ENCODE results near the gene MIPOL1.
"Not testable (repeated sequence)": the region's sequence is repeated elsewhere in the genome, so short reads cannot be mapped to it uniquely, and the experiment has no call there.

MIPOL1 gene

GRCh38 chr14:37179896-37180502 lies 17.7 kb upstream of the MIPOL1 start:
- Histone ChIP-seq H3K36me3 (ENCODE audit: insufficient read depth, low read length) (no peaks in the 10 kb centered on the region), H3K4me1 (ENCODE audit: insufficient read depth, low read length, severe bottlenecking) (no peaks in the 10 kb centered on the region), H3K4me2 (ENCODE audit: low read length) (no peak overlapping the region), H3K79me2 (ENCODE audit: insufficient read depth, low read length) (no peaks in the 10 kb centered on the region), H3K27me3 (ENCODE audit: insufficient read depth, low read length) (no peaks in the 10 kb centered on the region), H3K9ac (ENCODE audit: low read length) (no peak overlapping the region), H3K27ac (ENCODE audit: low read depth, low read length, poor library complexity, severe bottlenecking) (no peak overlapping the region), H2AFZ (ENCODE audit: low read length) (no peak overlapping the region), H3K9me3 (ENCODE audit: low read length) (no peaks in the 10 kb centered on the region), H3K9me2 (ENCODE audit: low read depth, low read length) (no peaks in the 10 kb centered on the region), H3F3A (ENCODE audit: insufficient read depth, low read length) (no peaks in the 10 kb centered on the region), H3K4me3 (ENCODE audit: low read depth, low read length, poor library complexity, severe bottlenecking) (no peak overlapping the region), H4K20me1 (ENCODE audit: insufficient read depth, low read length) (no peaks in the 10 kb centered on the region)
- TF ChIP-seq EZH2 (IDR thresholded peaks at IDR 0.05; ENCODE audit: borderline replicate concordance, low read length) (no peak), CTCF (IDR thresholded peaks at IDR 0.05; ENCODE audit: low read length) (no peak)

GRCh38 chr14:37180886-37181285 lies 16.9 kb upstream of the MIPOL1 start:
- not testable (repeated sequence) for H3K79me2 ChIP-seq (ENCODE audit: insufficient read depth, low read length); H3F3A ChIP-seq (ENCODE audit: insufficient read depth, low read length); H3K27me3 ChIP-seq (ENCODE audit: insufficient read depth, low read length); H3K4me1 ChIP-seq (ENCODE audit: insufficient read depth, low read length, severe bottlenecking); H3K9ac ChIP-seq (ENCODE audit: low read length); H3K9me3 ChIP-seq (ENCODE audit: low read length); H3K4me3 ChIP-seq (ENCODE audit: low read depth, low read length, poor library complexity, severe bottlenecking); H2AFZ ChIP-seq (ENCODE audit: low read length); H4K20me1 ChIP-seq (ENCODE audit: insufficient read depth, low read length); H3K36me3 ChIP-seq (ENCODE audit: insufficient read depth, low read length); H3K9me2 ChIP-seq (ENCODE audit: low read depth, low read length); H3K27ac ChIP-seq (ENCODE audit: low read depth, low read length, poor library complexity, severe bottlenecking); H3K4me2 ChIP-seq (ENCODE audit: low read length)

- no peak overlapping the region for H2AFZ ChIP-seq (ENCODE audit: low read length)
- H3K27ac ChIP-seq (ENCODE audit: low read depth, low read length, poor library complexity, severe bottlenecking): no peak overlapping the region
- H3K9ac ChIP-seq (ENCODE audit: low read length): no peak overlapping the region
- no peaks in the 10 kb centered on the region for H3K9me2 ChIP-seq (ENCODE audit: low read depth, low read length)
- H4K20me1 ChIP-seq (ENCODE audit: insufficient read depth, low read length): no peaks in the 10 kb centered on the region
- no peaks in the 10 kb centered on the region for H3K9me3 ChIP-seq (ENCODE audit: low read length)
- H3K4me3 ChIP-seq (ENCODE audit: low read depth, low read length, poor library complexity, severe bottlenecking): no peak overlapping the region
- H3K79me2 ChIP-seq (ENCODE audit: insufficient read depth, low read length): no peaks in the 10 kb centered on the region
- no peaks in the 10 kb centered on the region for H3K4me1 ChIP-seq (ENCODE audit: insufficient read depth, low read length, severe bottlenecking)
- no peaks in the 10 kb centered on the region for H3K36me3 ChIP-seq (ENCODE audit: insufficient read depth, low read length)
- H3K4me2 ChIP-seq (ENCODE audit: low read length): no peak overlapping the region
- H3F3A ChIP-seq (ENCODE audit: insufficient read depth, low read length): no peaks in the 10 kb centered on the region
- TF ChIP-seq CTCF (IDR thresholded peaks at IDR 0.05; ENCODE audit: low read length) (no peak), EZH2 (IDR thresholded peaks at IDR 0.05; ENCODE audit: borderline replicate concordance, low read length) (no peak)
- H3K27me3 ChIP-seq (ENCODE audit: insufficient read depth, low read length): no peaks in the 10 kb centered on the region
Observed at GRCh38 chr14:37181441-37181840, 16.3 kb upstream of the MIPOL1 start.

GRCh38 chr14:37184520-37184919 lies 13.2 kb upstream of the MIPOL1 start:
- H3K79me2 ChIP-seq (ENCODE audit: insufficient read depth, low read length); H3K9me3 ChIP-seq (ENCODE audit: low read length); H3K36me3 ChIP-seq (ENCODE audit: insufficient read depth, low read length); H3F3A ChIP-seq (ENCODE audit: insufficient read depth, low read length); H3K4me1 ChIP-seq (ENCODE audit: insufficient read depth, low read length, severe bottlenecking); H3K9me2 ChIP-seq (ENCODE audit: low read depth, low read length); H3K9ac ChIP-seq (ENCODE audit: low read length); H4K20me1 ChIP-seq (ENCODE audit: insufficient read depth, low read length); H3K4me3 ChIP-seq (ENCODE audit: low read depth, low read length, poor library complexity, severe bottlenecking); H3K27ac ChIP-seq (ENCODE audit: low read depth, low read length, poor library complexity, severe bottlenecking); H3K27me3 ChIP-seq (ENCODE audit: insufficient read depth, low read length); H3K4me2 ChIP-seq (ENCODE audit: low read length); H2AFZ ChIP-seq (ENCODE audit: low read length): not testable (repeated sequence)
